ENCODE results near the gene NMRAL1. TPM values are rescaled to one million over a fixed set of nuclear protein-coding genes. Genes with fewer than 3 reads are reported as not detected.

Gene NMRAL1
- polyA plus RNA-seq, 3 donors, result 39.2 to 57.0 (median 49.4) TPM

GRCh38 chr16:4472880-4473279 is 1.5 kb downstream of the NMRAL1 start:
- no peak for DNase-seq
- peaks cover under 1% of the 10 kb centered on the region for H4K20me1 ChIP-seq (ENCODE audit: insufficient read depth, low read length)
- Mint-ChIP-seq H3K36me3 (peaks cover 14 to 34% of the 10 kb centered on the region in 2 donors), H3K9me3 (peaks cover 0 to 5% (median 0%) of the 10 kb centered on the region in 7 donors), H3K27ac (peak overlapping the region in 2 of 7 donors; percentile 19 to 50), H3K4me1 (peaks cover 36% of the 10 kb centered on the region), H3K27me3 (ENCODE audit: low read depth in 3 of 3) (peaks cover 0 to 2% (median 1%) of the 10 kb centered on the region in 3 donors), H3K4me3 (no peak overlapping the region)
- no peaks in the 10 kb centered on the region for H3K9me3 ChIP-seq (replicated peaks in 1 of 2; ENCODE audit: control insufficient read depth in 1 of 2, insufficient read depth in 1 of 2, low read length in 2 of 2)
- H3K36me3 ChIP-seq (replicated peaks in 1 of 2; ENCODE audit: control insufficient read depth in 1 of 2, insufficient read depth in 2 of 2, low read length in 2 of 2), result peaks cover 11 to 15% of the 10 kb centered on the region in 2 donors
- H3K4me1 ChIP-seq (ENCODE audit: control insufficient read depth in 1 of 2, insufficient read depth in 2 of 2, low read length in 2 of 2), result peaks cover 38 to 45% of the 10 kb centered on the region in 2 donors
- no peaks in the 10 kb centered on the region for H3K27me3 ChIP-seq (ENCODE audit: control insufficient read depth in 2 of 2, insufficient read depth in 2 of 2, low read length in 2 of 2)
- H3K4me3 ChIP-seq (replicated peaks in 1 of 3; ENCODE audit: low read depth in 2 of 3, low read length in 3 of 3), result no peak overlapping the region
- peaks cover 30% of the 10 kb centered on the region for H3K79me2 ChIP-seq (ENCODE audit: insufficient read depth, low read length)
- H2AFZ ChIP-seq (ENCODE audit: insufficient read depth, low read depth, low read length, poor library complexity, severe bottlenecking), result no peak overlapping the region
- intact Hi-C loops (cut with micrococcal nuclease), result loop anchor here in 1 of 2 donors (10.0 kb wide), 1 partner anchor 152 kb away; the partner anchor contains the start of gene MGRN1
- TF ChIP-seq, protein P1, sequence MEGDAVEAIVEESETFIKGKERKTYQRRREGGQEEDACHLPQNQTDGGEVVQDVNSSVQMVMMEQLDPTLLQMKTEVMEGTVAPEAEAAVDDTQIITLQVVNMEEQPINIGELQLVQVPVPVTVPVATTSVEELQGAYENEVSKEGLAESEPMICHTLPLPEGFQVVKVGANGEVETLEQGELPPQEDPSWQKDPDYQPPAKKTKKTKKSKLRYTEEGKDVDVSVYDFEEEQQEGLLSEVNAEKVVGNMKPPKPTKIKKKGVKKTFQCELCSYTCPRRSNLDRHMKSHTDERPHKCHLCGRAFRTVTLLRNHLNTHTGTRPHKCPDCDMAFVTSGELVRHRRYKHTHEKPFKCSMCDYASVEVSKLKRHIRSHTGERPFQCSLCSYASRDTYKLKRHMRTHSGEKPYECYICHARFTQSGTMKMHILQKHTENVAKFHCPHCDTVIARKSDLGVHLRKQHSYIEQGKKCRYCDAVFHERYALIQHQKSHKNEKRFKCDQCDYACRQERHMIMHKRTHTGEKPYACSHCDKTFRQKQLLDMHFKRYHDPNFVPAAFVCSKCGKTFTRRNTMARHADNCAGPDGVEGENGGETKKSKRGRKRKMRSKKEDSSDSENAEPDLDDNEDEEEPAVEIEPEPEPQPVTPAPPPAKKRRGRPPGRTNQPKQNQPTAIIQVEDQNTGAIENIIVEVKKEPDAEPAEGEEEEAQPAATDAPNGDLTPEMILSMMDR (IDR thresholded peaks at IDR 0.05), result no peak
- no peak overlapping the region for H3K4me2 ChIP-seq (replicated peaks; ENCODE audit: extremely low read depth, low read length, poor library complexity, severe bottlenecking)
- no peak overlapping the region for H3K27ac ChIP-seq (ENCODE audit: low read depth in 1 of 2, low read length in 2 of 2)
- no CpG with 5 or more reads among the region's 4 CpGs for WGBS (ENCODE audit: insufficient coverage)
- H3K9ac ChIP-seq (ENCODE audit: insufficient read depth, low read length, poor library complexity, severe bottlenecking), result no peak overlapping the region

DNA sequence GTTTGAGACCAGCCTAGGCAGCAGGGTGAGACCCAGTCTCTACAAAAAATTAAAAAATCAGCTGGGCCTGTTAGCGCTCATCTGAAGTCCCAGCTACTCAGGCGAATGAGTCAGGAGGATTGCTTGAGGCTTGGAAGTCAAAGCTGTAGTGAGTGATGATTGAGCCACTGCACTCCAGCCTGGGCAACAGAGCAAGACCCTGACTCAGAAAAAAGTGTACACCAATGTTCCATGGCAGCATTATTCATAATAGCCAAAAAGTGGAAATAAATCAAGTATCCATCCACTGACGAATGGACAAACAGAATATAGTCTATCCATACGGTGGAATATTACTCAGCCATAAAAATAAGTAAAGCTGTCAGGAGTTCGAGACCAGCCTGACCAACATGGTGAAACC is 2.6 kb downstream of the NMRAL1 start:
- Histone ChIP-seq H3K79me2 (ENCODE audit: insufficient read depth, low read length) (peaks cover 20% of the 10 kb centered on the region), H3K4me3 (replicated peaks in 1 of 3; ENCODE audit: low read depth in 2 of 3, low read length in 3 of 3) (no peak overlapping the region), H3K27me3 (ENCODE audit: control insufficient read depth in 2 of 2, insufficient read depth in 2 of 2, low read length in 2 of 2) (no peaks in the 10 kb centered on the region), H3K9me3 (replicated peaks in 1 of 2; ENCODE audit: control insufficient read depth in 1 of 2, insufficient read depth in 1 of 2, low read length in 2 of 2) (no peaks in the 10 kb centered on the region), H3K4me1 (ENCODE audit: control insufficient read depth in 1 of 2, insufficient read depth in 2 of 2, low read length in 2 of 2) (peaks cover 28 to 35% of the 10 kb centered on the region in 2 donors), H3K9ac (ENCODE audit: insufficient read depth, low read length, poor library complexity, severe bottlenecking) (no peak overlapping the region), H3K36me3 (replicated peaks in 1 of 2; ENCODE audit: control insufficient read depth in 1 of 2, insufficient read depth in 2 of 2, low read length in 2 of 2) (peaks cover 15 to 25% of the 10 kb centered on the region in 2 donors), H3K4me2 (replicated peaks; ENCODE audit: extremely low read depth, low read length, poor library complexity, severe bottlenecking) (no peak overlapping the region), H2AFZ (ENCODE audit: insufficient read depth, low read depth, low read length, poor library complexity, severe bottlenecking) (no peak overlapping the region), H3K27ac (ENCODE audit: low read depth in 1 of 2, low read length in 2 of 2) (no peak overlapping the region), H4K20me1 (ENCODE audit: insufficient read depth, low read length) (no peaks in the 10 kb centered on the region)
- Mint-ChIP-seq H3K9me3 (peaks cover 0 to 5% (median 0%) of the 10 kb centered on the region in 7 donors), H3K4me3 (no peak overlapping the region), H3K27me3 (ENCODE audit: low read depth in 3 of 3) (peaks cover 0 to 2% (median 1%) of the 10 kb centered on the region in 3 donors), H3K36me3 (peaks cover 21 to 44% of the 10 kb centered on the region in 2 donors), H3K27ac (peak overlapping the region in 1 of 7 donors; percentile 46), H3K4me1 (peaks cover 26% of the 10 kb centered on the region)
- WGBS (ENCODE audit: insufficient coverage), result no CpG with 5 or more reads among the region's 5 CpGs
- TF ChIP-seq, protein P1 (IDR thresholded peaks at IDR 0.05), result no peak
- intact Hi-C loops (cut with micrococcal nuclease), result loop anchor here in 1 of 2 donors (10.0 kb wide), 1 partner anchor 153 kb away; the partner anchor contains the start of gene MGRN1
- no peak for DNase-seq

Data from CD14-positive monocyte (primary cell).